GM23338 (cell line): ENCODE results near the gene SFXN5. TPM values are rescaled to one million over a fixed set of nuclear protein-coding genes. Genes with fewer than 3 reads are reported as not detected.

Source experiments
- ATAC-seq: fragments of 200-7000 bp; cut with Tn5 transposase; 3 replicates; pipeline ENCODE4 v1.9.1; 2020
- DNase-seq: peaks from one replicate; pipeline ENCODE4 v3.0.0-alpha.2; 2015; ENCODE audit warnings: low spot score
- H2AFZ ChIP-seq: fragments of 200-600 bp; sonication (generic); 2 replicates; pipeline ENCODE4 v1.8.0; 2016; ENCODE audit warnings: antibody characterized with exemption, mild to moderate bottlenecking, moderate library complexity
- H3F3A ChIP-seq: fragments of 200-600 bp; sonication (generic); replicated peaks from 2 replicates; pipeline ENCODE4 v1.8.0; 2017; ENCODE audit warnings: antibody characterized with exemption, mixed run types, low read depth
- H3K27ac ChIP-seq: fragments of 200-600 bp; sonication (generic); 2 replicates; pipeline ENCODE4 v1.6.1; 2016; ENCODE audit warnings: low read depth
- H3K27me3 ChIP-seq: fragments of 200-600 bp; sonication (generic); 2 replicates; pipeline ENCODE4 v1.8.0; 2016; ENCODE audit warnings: mild to moderate bottlenecking, mixed run types, moderate library complexity; ENCODE audit not compliant: insufficient read depth
- H3K36me3 ChIP-seq: fragments of 200-600 bp; sonication (generic); 2 replicates; pipeline ENCODE4 v1.8.0; 2016; ENCODE audit warnings: mild to moderate bottlenecking; ENCODE audit not compliant: insufficient read depth
- H3K4me1 ChIP-seq: fragments of 200-600 bp; sonication (generic); 2 replicates; pipeline ENCODE4 v1.8.0; 2016; ENCODE audit warnings: mild to moderate bottlenecking, moderate library complexity; ENCODE audit not compliant: insufficient read depth
- H3K4me2 ChIP-seq: fragments of 200-600 bp; sonication (generic); 2 replicates; pipeline ENCODE4 v1.7.1; 2017; ENCODE audit warnings: mixed run types
- H3K4me3 ChIP-seq: fragments of 200-600 bp; sonication (generic); 2 replicates; pipeline ENCODE4 v1.6.1; 2016; ENCODE audit warnings: mixed run types
- H3K79me2 ChIP-seq: fragments of 200-600 bp; sonication (generic); replicated peaks from 2 replicates; pipeline ENCODE4 v1.8.0; 2017; ENCODE audit warnings: mild to moderate bottlenecking; ENCODE audit not compliant: insufficient read depth
- H3K9me2 ChIP-seq: fragments of 200-600 bp; sonication (generic); 2 replicates; pipeline ENCODE4 v1.8.0; 2017; ENCODE audit not compliant: insufficient read depth
- H4K20me1 ChIP-seq: fragments of 200-600 bp; sonication (generic); replicated peaks from 2 replicates; pipeline ENCODE4 v1.8.0; 2017; ENCODE audit warnings: mild to moderate bottlenecking; ENCODE audit not compliant: insufficient read depth
- H3K27ac Mint-ChIP-seq: 2 replicates; pipeline ENCODE4 v1.8.0; 2020; ENCODE audit warnings: inconsistent platforms, mild to moderate bottlenecking, moderate library complexity, mixed read lengths
- H3K27me3 Mint-ChIP-seq: 3 replicates; pipeline ENCODE4 v1.8.0; 2022; ENCODE audit warnings: low read depth, mild to moderate bottlenecking, moderate library complexity, mixed read lengths, inconsistent platforms; ENCODE audit not compliant: insufficient read depth, poor library complexity
- H3K36me3 Mint-ChIP-seq: 3 replicates; pipeline ENCODE4 v1.8.0; 2021; ENCODE audit warnings: low read depth, mild to moderate bottlenecking, inconsistent platforms, moderate library complexity, mixed read lengths
- H3K4me1 Mint-ChIP-seq: 3 replicates; pipeline ENCODE4 v1.8.0; 2020; ENCODE audit warnings: mild to moderate bottlenecking, inconsistent platforms, mixed read lengths
- H3K4me3 Mint-ChIP-seq: 3 replicates; pipeline ENCODE4 v1.8.0; 2021; ENCODE audit warnings: moderate library complexity, mild to moderate bottlenecking, inconsistent platforms, mixed read lengths
- H3K9me3 Mint-ChIP-seq: 3 replicates; pipeline ENCODE4 v1.8.0; 2020; ENCODE audit warnings: moderate library complexity, mild to moderate bottlenecking, inconsistent platforms, mixed read lengths
- CREB1 ChIP-seq: fragments of 250-450 bp; sonication (Bioruptor Pico); IDR thresholded peaks from 2 replicates; pipeline ENCODE4 v1.5.0; 2020; ENCODE audit warnings: low read depth, mild to moderate bottlenecking, moderate library complexity
- ETS1 ChIP-seq: IDR thresholded peaks from 2 replicates; pipeline ENCODE4 v1.6.1; 2016; ENCODE audit warnings: antibody characterized with exemption
- EZH2 ChIP-seq: fragments of 200-600 bp; sonication (generic); IDR thresholded peaks from one replicate; pipeline ENCODE4 v1.8.0; 2017; ENCODE audit warnings: antibody characterized with exemption, mild to moderate bottlenecking, low read depth; ENCODE audit not compliant: unreplicated experiment
- REST ChIP-seq: IDR thresholded peaks from one replicate; pipeline ENCODE4 v1.6.1; 2018; ENCODE audit warnings: antibody characterized with exemption; ENCODE audit not compliant: unreplicated experiment
- ZNF114 ChIP-seq: fragments of 250-450 bp; sonication (Bioruptor Pico); IDR thresholded peaks from 2 replicates; pipeline ENCODE4 v1.5.0; 2020; ENCODE audit warnings: mild to moderate bottlenecking, moderate library complexity
- polyA plus RNA-seq: library from polyadenylated mRNA; unstranded; fragments of >200 nt; fragmentation: Nextera tagmentation; extraction: Ambion mirVana; gene quantifications from 2 replicates; pipeline ENCODE4 v1.2.1, GENCODE V29; 2016
- total RNA-seq: library from RNA; depleted of rRNA; stranded (reverse); fragments of >200 nt; shearing (Covaris generic); gene quantifications from 2 replicates; pipeline ENCODE4 v1.2.3, GENCODE V29; 2014
- TF ChIP-seq, protein P1 (sequence below), 2 experiments: fragments of 200-600 bp in 1 of 2; sonication (generic) in 1 of 2; conservative IDR thresholded peaks; 2 replicates each; pipeline versions ENCODE4 v1.5.1 to v1.6.1; 2016 to 2017; ENCODE audit warnings: antibody characterized with exemption in 2 of 2, low read depth in 2 of 2, mild to moderate bottlenecking in 2 of 2, moderate library complexity in 1 of 2

The SFXN5 gene
- total and polyA plus RNA-seq, 2 experiments from 2014 or later = 23.6 to 25.8 TPM

DNA sequence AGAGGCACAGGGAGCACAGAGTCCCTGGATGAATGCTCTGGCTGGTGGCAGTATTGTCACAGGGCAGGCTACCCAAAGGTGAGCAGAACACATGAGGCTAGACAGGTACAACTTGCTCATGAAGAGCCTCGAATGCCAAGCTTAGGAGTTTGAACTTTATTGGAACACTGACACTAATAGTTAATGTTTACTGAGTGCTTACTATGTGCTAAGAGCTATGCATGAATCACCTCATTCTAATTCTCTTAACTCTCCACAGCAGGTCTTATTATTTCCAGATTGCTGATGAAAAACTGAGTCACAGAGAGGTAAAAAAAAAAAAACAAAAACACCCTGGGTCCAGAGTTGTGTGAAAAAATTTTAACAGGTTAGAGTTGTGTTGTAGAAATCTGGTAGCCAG lies 160.3 kb downstream of the SFXN5 start:
- Mint-ChIP-seq H3K4me3 (no peak overlapping the region), H3K4me1 (peaks cover 22% of the 10 kb centered on the region), H3K27ac (no peak overlapping the region), H3K9me3 (no peaks in the 10 kb centered on the region), H3K27me3 (peaks cover 56% of the 10 kb centered on the region), H3K36me3 (no peaks in the 10 kb centered on the region; the same call in 2 of the 3 replicates)
- H3K27me3 ChIP-seq = peaks cover 96% of the 10 kb centered on the region
- no peak for ATAC-seq
- DNase-seq = no peak
- H3K27ac ChIP-seq = no peak overlapping the region
- H3K4me3 ChIP-seq = no peak overlapping the region
- H2AFZ ChIP-seq = no peak overlapping the region
- H3K4me1 ChIP-seq = peaks cover 27% of the 10 kb centered on the region
- TF ChIP-seq, protein P1, sequence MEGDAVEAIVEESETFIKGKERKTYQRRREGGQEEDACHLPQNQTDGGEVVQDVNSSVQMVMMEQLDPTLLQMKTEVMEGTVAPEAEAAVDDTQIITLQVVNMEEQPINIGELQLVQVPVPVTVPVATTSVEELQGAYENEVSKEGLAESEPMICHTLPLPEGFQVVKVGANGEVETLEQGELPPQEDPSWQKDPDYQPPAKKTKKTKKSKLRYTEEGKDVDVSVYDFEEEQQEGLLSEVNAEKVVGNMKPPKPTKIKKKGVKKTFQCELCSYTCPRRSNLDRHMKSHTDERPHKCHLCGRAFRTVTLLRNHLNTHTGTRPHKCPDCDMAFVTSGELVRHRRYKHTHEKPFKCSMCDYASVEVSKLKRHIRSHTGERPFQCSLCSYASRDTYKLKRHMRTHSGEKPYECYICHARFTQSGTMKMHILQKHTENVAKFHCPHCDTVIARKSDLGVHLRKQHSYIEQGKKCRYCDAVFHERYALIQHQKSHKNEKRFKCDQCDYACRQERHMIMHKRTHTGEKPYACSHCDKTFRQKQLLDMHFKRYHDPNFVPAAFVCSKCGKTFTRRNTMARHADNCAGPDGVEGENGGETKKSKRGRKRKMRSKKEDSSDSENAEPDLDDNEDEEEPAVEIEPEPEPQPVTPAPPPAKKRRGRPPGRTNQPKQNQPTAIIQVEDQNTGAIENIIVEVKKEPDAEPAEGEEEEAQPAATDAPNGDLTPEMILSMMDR (conservative IDR thresholded peaks at IDR 0.05; ENCODE audit: low read depth in 2 of 2) = no peak
- TF ChIP-seq ETS1 (no peak), REST (no peak), EZH2 (no peak), ZNF114 (CRISPR knock-in tag) (no peak), CREB1 (CRISPR knock-in tag) (no peak)
- no peaks in the 10 kb centered on the region for H3K36me3 ChIP-seq
- peaks cover 16% of the 10 kb centered on the region for H3F3A ChIP-seq
- H4K20me1 ChIP-seq = no peaks in the 10 kb centered on the region; the same call in 1 of the 2 replicates
- H3K79me2 ChIP-seq = no peaks in the 10 kb centered on the region
- H3K9me2 ChIP-seq = no peaks in the 10 kb centered on the region
- no peak overlapping the region for H3K4me2 ChIP-seq

DNA sequence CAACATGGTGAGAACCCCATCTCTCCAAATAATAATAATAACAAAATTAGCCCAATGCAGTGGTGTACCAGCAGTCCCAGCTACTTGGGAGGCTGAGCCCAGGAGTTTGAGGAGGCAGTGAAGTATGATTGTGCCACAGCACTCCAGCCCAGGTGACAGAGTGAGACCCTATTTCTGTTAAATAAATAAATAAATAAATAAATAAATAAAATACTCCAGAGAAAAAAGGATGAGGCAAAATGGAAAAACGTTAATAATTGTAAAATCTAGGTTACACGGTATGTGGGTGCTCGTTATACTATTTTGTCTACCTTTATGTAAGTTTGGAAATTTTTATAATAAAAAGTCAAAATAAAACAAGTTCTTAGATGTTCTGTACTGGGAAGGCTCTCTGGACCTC lies 162.8 kb downstream of the SFXN5 start:
- Histone ChIP-seq H3K4me1 (peaks cover 8% of the 10 kb centered on the region; the same call in 1 of the 2 replicates), H3K9me2 (no peaks in the 10 kb centered on the region), H3K4me2 (no peak overlapping the region), H3K27me3 (peaks cover 88% of the 10 kb centered on the region), H3K4me3 (no peak overlapping the region), H3K79me2 (no peaks in the 10 kb centered on the region), H3K27ac (no peak overlapping the region), H3F3A (0 out of 2 replicates have a peak, but pooled peaks cover 3% of the 10 kb centered on the region), H3K36me3 (no peaks in the 10 kb centered on the region), H4K20me1 (no peaks in the 10 kb centered on the region), H2AFZ (no peak overlapping the region)
- no peaks in the 10 kb centered on the region for H3K9me3 Mint-ChIP-seq
- H3K36me3 Mint-ChIP-seq = no peaks in the 10 kb centered on the region; the same call in 2 of the 3 replicates
- peaks cover 33% of the 10 kb centered on the region for H3K27me3 Mint-ChIP-seq
- DNase-seq (no peak), ATAC-seq (no peak)
- no peak overlapping the region for H3K4me3 Mint-ChIP-seq
- H3K4me1 Mint-ChIP-seq = peaks cover 6% of the 10 kb centered on the region
- no peak overlapping the region for H3K27ac Mint-ChIP-seq
- TF ChIP-seq REST = no peak
